Ovary (tissue), 10 donors: Measurements from ENCODE around the gene VPS26A. TPM values are rescaled to one million over a fixed set of nuclear protein-coding genes. Genes with fewer than 3 reads are reported as not detected.

Source experiments
- DNase-seq, 5 donors: peaks; one replicate each; pipeline ENCODE4 v3.0.0-alpha.2; 2019 to 2020
- H3K27ac ChIP-seq, 2 donors: fragments of 200-600 bp; one replicate each; pipeline versions ENCODE4 v1.5.1 to v1.8.0; 2019 to 2022
- H3K27me3 ChIP-seq: fragments of 200-600 bp; one replicate; pipeline ENCODE4 v1.8.0; 2022
- H3K36me3 ChIP-seq: fragments of 200-600 bp; sonication (generic); one replicate; pipeline ENCODE4 v1.5.1; 2019
- H3K4me1 ChIP-seq: one replicate; pipeline ENCODE4 v1.8.1; 2013; ENCODE audit warnings: mild to moderate bottlenecking, moderate library complexity; ENCODE audit not compliant: insufficient read depth
- H3K4me3 ChIP-seq: fragments of 200-600 bp; sonication (generic); one replicate; pipeline ENCODE4 v1.5.1; 2017
- H3K9me3 ChIP-seq, 2 donors: fragments of 200-600 bp in 1 of 2; sonication (generic) in 1 of 2; one replicate each; pipeline versions ENCODE4 v1.5.1 to v1.8.1; 2013 to 2019; ENCODE audit warnings: mild to moderate bottlenecking in 1 of 2, moderate library complexity in 1 of 2
- EP300 ChIP-seq: sonication (generic); formaldehyde crosslinking; IDR thresholded peaks from one replicate; pipeline ENCODE4 v1.6.1; 2017; ENCODE audit warnings: antibody characterized with exemption
- POLR2A ChIP-seq: fragments of 450-650 bp; IDR thresholded peaks from one replicate; pipeline ENCODE4 v1.6.1; 2017; ENCODE audit warnings: antibody characterized with exemption, mild to moderate bottlenecking, moderate library complexity
- WGBS, 3 donors: extraction: QIAGEN DNeasy Blood & Tissue Kit in 1 of 3; methylation state at CpG; one replicate each; pipeline versions ENCODE4 v1.1.5 to v1.1.7; 2013 to 2017; 5-methylcytosine and 5-hydroxymethylcytosine counted together
- intact Hi-C, 4 donors: fragments of 100-400 bp; cut with DNase I; formaldehyde crosslinking; loops; one replicate each; pipeline versions ENCODE4 v1.11.0 to v1.15.1; 2022 to 2023
- long read RNA-seq, 3 donors: library from polyadenylated mRNA in 2 of 3; unstranded in 2 of 3; transcript quantifications; one replicate each; pipeline ENCODE4 v2.0.0 and lab custom pipeline, GENCODE V29; 2021 to 2026
- polyA plus RNA-seq, 2 donors: library from polyadenylated mRNA; stranded (reverse); fragments of 200-250 nt in 1 of 2; fragments of 350-450 nt in 1 of 2; fragmentation: Illumina TruSeq in 1 of 2; extraction: RNeasy Lipid Tissue Mini Kit (QIAGEN cat#74804) in 1 of 2; gene quantifications; one replicate each; pipeline ENCODE4 v1.2.3, GENCODE V29; 2013 to 2014
- total RNA-seq, 7 donors: library from RNA; depleted of rRNA in 2 of 7; stranded (reverse); fragments of >200 nt in 2 of 7; fragmentation: NEBNext Ultra II Directional in 3 of 7; extraction: Animal tissue kit (Norgen Biotek cat#: 25700) in 3 of 7; gene quantifications; one replicate each; pipeline versions ENCODE4 v1.1.0 to v1.2.4, GENCODE V29; 2016 to 2023
- TF ChIP-seq, protein P1 (sequence below), 3 donors: fragments of 450-650 bp in 2 of 3; fragments of 200-600 bp in 1 of 3; IDR thresholded peaks; one replicate each; pipeline versions ENCODE4 v1.5.1 to v1.8.0; 2016 to 2022; ENCODE audit warnings: antibody characterized with exemption in 3 of 3, mild to moderate bottlenecking in 1 of 3
- donor health status: DM: no; HTN: no; CAD: no; lungs with moderate emphysema.
- donor health status: DM: no; HTN: no; CAD: no.
- donor health status: Bipolar disorder and iron deficiency.
- donor health status: DM: yes; HTN: yes; CAD: no.
- donor health status: DM: no; HTN: no; CAD: no.
- donor health status: DM: yes; HTN: yes; CAD: no.

VPS26A gene
- 10 to 100 TPM; 21.3 to 52.4 (median 44.1) TPM for total RNA-seq
- polyA plus RNA-seq, result 10 to 100 TPM; 27.8 to 65.4 TPM
- long read RNA-seq, donor 1, transcript VPS26A-201 (9 exons, 2,697 nt), result major isoform, 130 of 161 reads
- long read RNA-seq, donor 1, partial matches to known transcripts, result 12 of 161 reads
- long read RNA-seq, donor 1, other reads (novel, unspliced or antisense), result 17 of 161 reads
- long read RNA-seq, donor 2, transcript VPS26A-201 (9 exons, 2,697 nt), result major isoform, 48 of 136 reads
- long read RNA-seq, donor 2, partial matches to known transcripts, result 86 of 136 reads
- long read RNA-seq, donor 2, other reads (novel, unspliced or antisense), result 0 of 136 reads
- long read RNA-seq, donor 3, transcript VPS26A-201 (9 exons, 2,697 nt), result major isoform, 121 of 136 reads
- long read RNA-seq, donor 3, partial matches to known transcripts, result 5 of 136 reads
- long read RNA-seq, donor 3, other reads (novel, unspliced or antisense), result 8 of 136 reads

GRCh38 chr10:69123747-69124562, at the start of gene VPS26A:
TSS of gene VPS26A (plus strand) at chr10:69124178. CDS start at chr10:69124278, 100 bp downstream.
- peaks cover 3% of the 10 kb centered on the region for H3K4me1 ChIP-seq
- TF ChIP-seq, protein P1, sequence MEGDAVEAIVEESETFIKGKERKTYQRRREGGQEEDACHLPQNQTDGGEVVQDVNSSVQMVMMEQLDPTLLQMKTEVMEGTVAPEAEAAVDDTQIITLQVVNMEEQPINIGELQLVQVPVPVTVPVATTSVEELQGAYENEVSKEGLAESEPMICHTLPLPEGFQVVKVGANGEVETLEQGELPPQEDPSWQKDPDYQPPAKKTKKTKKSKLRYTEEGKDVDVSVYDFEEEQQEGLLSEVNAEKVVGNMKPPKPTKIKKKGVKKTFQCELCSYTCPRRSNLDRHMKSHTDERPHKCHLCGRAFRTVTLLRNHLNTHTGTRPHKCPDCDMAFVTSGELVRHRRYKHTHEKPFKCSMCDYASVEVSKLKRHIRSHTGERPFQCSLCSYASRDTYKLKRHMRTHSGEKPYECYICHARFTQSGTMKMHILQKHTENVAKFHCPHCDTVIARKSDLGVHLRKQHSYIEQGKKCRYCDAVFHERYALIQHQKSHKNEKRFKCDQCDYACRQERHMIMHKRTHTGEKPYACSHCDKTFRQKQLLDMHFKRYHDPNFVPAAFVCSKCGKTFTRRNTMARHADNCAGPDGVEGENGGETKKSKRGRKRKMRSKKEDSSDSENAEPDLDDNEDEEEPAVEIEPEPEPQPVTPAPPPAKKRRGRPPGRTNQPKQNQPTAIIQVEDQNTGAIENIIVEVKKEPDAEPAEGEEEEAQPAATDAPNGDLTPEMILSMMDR (IDR thresholded peaks at IDR 0.05), result peak in 1 of 3 donors; percentile 29
- TF ChIP-seq POLR2A, result peak; percentile 98
- TF ChIP-seq EP300, result no peak
- H3K36me3 ChIP-seq, result no peaks in the 10 kb centered on the region
- intact Hi-C loops, result loop anchor here in 1 of 4 donors (2.0 kb wide), 1 partner anchor 57 kb away; the partner anchor contains the start of gene SUPV3L1
- WGBS, 3 donors, result 0 to 1% (median 0%) methylated on average over 69 to 82 of the region's 82 CpGs
- H3K27ac ChIP-seq, result peak within 1 kb of the TSS; percentile 90 to 98
- H3K4me3 ChIP-seq, result peak within 1 kb of the TSS; percentile 91
- no peaks in the 10 kb centered on the region for H3K9me3 ChIP-seq
- H3K27me3 ChIP-seq, result no peaks in the 10 kb centered on the region
- peak; percentile 99 to 100 (median 99) for DNase-seq

GRCh38 chr10:69074532-69074931, 49.4 kb upstream of the VPS26A start:
- Histone ChIP-seq H3K4me3 (no peak overlapping the region), H3K27me3 (no peaks in the 10 kb centered on the region), H3K4me1 (no peaks in the 10 kb centered on the region), H3K27ac (no peak overlapping the region), H3K36me3 (no peaks in the 10 kb centered on the region), H3K9me3 (no peaks in the 10 kb centered on the region)
- TF ChIP-seq, protein P1 (IDR thresholded peaks at IDR 0.05), result no peak
- no peak for TF ChIP-seq EP300
- no peak for TF ChIP-seq POLR2A
- 86 to 94% (median 91%) methylated on average over 4 of the region's 4 CpGs for WGBS, 3 donors
- no peak for DNase-seq
- intact Hi-C loops, result no loop called here

DNA sequence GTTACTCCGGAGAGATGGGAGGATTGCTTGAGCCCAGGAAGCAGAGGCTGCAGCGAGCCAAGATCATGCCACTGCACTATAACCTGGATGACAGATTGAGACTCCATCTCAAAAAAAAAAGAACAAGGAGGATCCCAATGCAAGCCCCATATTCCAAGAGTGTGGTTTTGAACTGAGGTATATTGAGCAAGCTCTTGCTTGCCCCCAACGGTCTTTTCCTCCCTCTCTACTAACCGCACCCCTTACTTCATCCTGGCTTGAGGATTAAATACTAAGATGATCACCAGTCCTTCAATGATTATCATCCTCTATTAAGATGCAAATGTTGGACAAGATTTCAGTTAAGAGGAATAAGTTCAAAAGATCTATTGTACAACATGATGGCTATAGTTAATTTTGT, 48.5 kb upstream of the VPS26A start:
- Histone ChIP-seq H3K27me3 (no peaks in the 10 kb centered on the region), H3K9me3 (no peaks in the 10 kb centered on the region), H3K4me1 (no peaks in the 10 kb centered on the region), H3K27ac (no peak overlapping the region), H3K4me3 (no peak overlapping the region), H3K36me3 (no peaks in the 10 kb centered on the region)
- TF ChIP-seq POLR2A (no peak), EP300 (no peak)
- TF ChIP-seq, protein P1 (IDR thresholded peaks at IDR 0.05), result no peak
- DNase-seq, result no peak
- WGBS, 3 donors, result 84 to 87% (median 86%) methylated on average over 4 of the region's 4 CpGs
- intact Hi-C loops, result no loop called here

- H3K4me3 ChIP-seq, result no peak overlapping the region
- no peaks in the 10 kb centered on the region for H3K36me3 ChIP-seq
- TF ChIP-seq, protein P1 (IDR thresholded peaks at IDR 0.05), result no peak
- TF ChIP-seq POLR2A, result no peak
- TF ChIP-seq EP300, result no peak
- no peaks in the 10 kb centered on the region for H3K4me1 ChIP-seq
- H3K9me3 ChIP-seq, result no peaks in the 10 kb centered on the region
- H3K27me3 ChIP-seq, result no peaks in the 10 kb centered on the region
- no peak overlapping the region for H3K27ac ChIP-seq
- intact Hi-C loops, result no loop called here
- DNase-seq, result no peak
- 48 to 78% (median 78%) methylated on average over 2 of the region's 2 CpGs for WGBS, 3 donors
These were observed 45.7 kb upstream of the VPS26A start for GRCh38 chr10:69078311-69078710.
